Measurements from ENCODE around the gene UHRF1.
"Not testable (repeated sequence)": the region's sequence is repeated elsewhere in the genome, so short reads cannot be mapped to it uniquely, and the experiment has no call there.

UHRF1 gene

DNA sequence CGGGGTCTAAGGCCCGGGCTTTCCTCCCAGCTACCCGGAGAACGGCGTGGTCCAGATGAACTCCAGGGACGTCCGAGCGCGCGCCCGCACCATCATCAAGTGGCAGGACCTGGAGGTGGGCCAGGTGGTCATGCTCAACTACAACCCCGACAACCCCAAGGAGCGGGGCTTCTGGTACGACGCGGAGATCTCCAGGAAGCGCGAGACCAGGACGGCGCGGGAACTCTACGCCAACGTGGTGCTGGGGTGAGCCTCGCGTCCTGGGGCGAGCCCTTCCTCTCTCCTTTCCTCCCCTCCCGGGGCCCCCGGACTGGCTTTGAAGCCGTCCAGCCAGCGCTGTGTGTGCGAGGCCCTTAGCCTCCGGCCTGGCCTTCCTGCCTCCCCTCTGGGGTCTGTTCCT, 23.4 kb downstream of the UHRF1 start:
- ChIA-PET POLR2A (no interaction called here), CTCF (interaction anchor here (1.4 kb wide), 1 partner anchor 21 kb away, joined by 3 read pairs; no protein-coding TSS in a partner anchor)
- no peak overlapping the region for H3K27ac ChIP-seq (ENCODE audit: insufficient read depth in 1 of 2, low read depth in 1 of 2, low read length in 2 of 2, poor library complexity in 1 of 2, severe bottlenecking in 2 of 2)
- no peaks in the 10 kb centered on the region for H3K9me3 ChIP-seq (ENCODE audit: control extremely low read depth in 1 of 5, control insufficient read depth in 4 of 5, insufficient read depth in 2 of 5, low read depth in 1 of 5, low read length in 4 of 5)
- H3K27me3 ChIP-seq (replicated peaks in 2 of 5; ENCODE audit: control insufficient read depth in 4 of 5, insufficient read depth in 5 of 5, low read length in 4 of 5) = no peaks in the 10 kb centered on the region
- peaks cover 13 to 82% (median 44%) of the 10 kb centered on the region in 4 experiments for H3K36me3 ChIP-seq (ENCODE audit: control insufficient read depth in 4 of 4, insufficient read depth in 4 of 4, low read length in 3 of 4)
- H3K4me3 ChIP-seq (ENCODE audit: control insufficient read depth in 1 of 7, extremely low read depth in 1 of 7, insufficient read depth in 4 of 7, low read depth in 2 of 7, low read length in 6 of 7) = no peak overlapping the region
- DNase-seq = no peak
- H3K4me1 ChIP-seq (ENCODE audit: control extremely low read depth in 1 of 4, control insufficient read depth in 4 of 4, insufficient read depth in 4 of 4, low read length in 3 of 4) = peaks cover 0 to 11% (median under 1%) of the 10 kb centered on the region in 4 experiments
- WGBS (ENCODE audit: insufficient coverage) = 98% methylated on average over 32 of the region's 32 CpGs

DNA sequence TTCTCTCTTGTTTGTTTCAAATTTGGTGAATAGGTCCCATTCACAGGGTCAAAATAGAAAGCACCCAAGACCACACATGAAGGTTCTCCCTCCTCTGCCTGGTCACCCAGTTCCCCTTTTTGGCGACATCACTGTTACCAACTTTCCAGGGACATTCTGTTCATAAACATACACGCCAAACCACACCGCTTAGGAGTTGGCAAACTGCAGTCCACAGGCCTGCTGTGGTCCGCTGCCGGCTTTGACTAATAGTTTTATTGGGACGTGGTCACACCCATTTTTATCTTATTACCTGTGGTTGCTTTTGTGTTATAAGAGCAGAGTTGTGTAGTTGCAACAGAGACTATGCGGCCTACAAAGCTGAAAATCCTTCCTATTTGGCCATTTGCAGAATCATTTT, 24.2 kb downstream of the UHRF1 start:
- 72% methylated on average over 3 of the region's 7 CpGs for WGBS (ENCODE audit: insufficient coverage)
- no peaks in the 10 kb centered on the region for H3K9me3 ChIP-seq (ENCODE audit: control extremely low read depth in 1 of 5, control insufficient read depth in 4 of 5, insufficient read depth in 2 of 5, low read depth in 1 of 5, low read length in 4 of 5)
- CTCF ChIA-PET = interaction anchor here (1.4 kb wide), 1 partner anchor 22 kb away, joined by 3 read pairs; no protein-coding TSS in a partner anchor
- DNase-seq = peak in 1 of 3 donors; percentile 46
- H3K27ac ChIP-seq (ENCODE audit: insufficient read depth in 1 of 2, low read depth in 1 of 2, low read length in 2 of 2, poor library complexity in 1 of 2, severe bottlenecking in 2 of 2) = no peak overlapping the region
- peaks cover 13 to 82% (median 43%) of the 10 kb centered on the region in 4 experiments for H3K36me3 ChIP-seq (ENCODE audit: control insufficient read depth in 4 of 4, insufficient read depth in 4 of 4, low read length in 3 of 4)
- POLR2A ChIA-PET = no interaction called here
- peaks cover 0 to 11% (median under 1%) of the 10 kb centered on the region in 4 experiments for H3K4me1 ChIP-seq (ENCODE audit: control extremely low read depth in 1 of 4, control insufficient read depth in 4 of 4, insufficient read depth in 4 of 4, low read length in 3 of 4)
- no peaks in the 10 kb centered on the region for H3K27me3 ChIP-seq (replicated peaks in 2 of 5; ENCODE audit: control insufficient read depth in 4 of 5, insufficient read depth in 5 of 5, low read length in 4 of 5)
- no peak overlapping the region for H3K4me3 ChIP-seq (ENCODE audit: control insufficient read depth in 1 of 7, extremely low read depth in 1 of 7, insufficient read depth in 4 of 7, low read depth in 2 of 7, low read length in 6 of 7)

DNA sequence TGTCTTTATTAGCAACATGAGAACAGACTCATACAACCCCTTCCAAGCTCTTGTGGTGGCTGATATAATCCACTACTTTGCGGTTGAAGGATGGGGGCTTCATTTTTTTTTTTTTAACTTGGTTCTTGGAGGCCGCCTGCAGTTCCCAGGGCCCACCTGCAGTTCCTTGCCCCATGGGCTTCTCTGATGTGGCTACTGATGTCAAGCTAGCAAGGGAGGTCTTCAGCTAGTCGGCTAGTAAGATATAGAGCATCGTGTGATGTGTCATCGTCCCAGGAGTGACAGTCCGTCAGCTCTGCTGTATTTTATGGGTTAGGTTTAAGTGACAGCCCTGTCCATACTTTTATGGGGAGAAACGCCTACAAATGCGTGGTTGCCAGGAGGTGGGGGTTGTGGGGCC, 26.1 kb downstream of the UHRF1 start:
- H3K9me3 ChIP-seq (ENCODE audit: control extremely low read depth in 1 of 5, control insufficient read depth in 4 of 5, insufficient read depth in 2 of 5, low read depth in 1 of 5, low read length in 4 of 5) = no peaks in the 10 kb centered on the region
- H3K4me1 ChIP-seq (ENCODE audit: control extremely low read depth in 1 of 4, control insufficient read depth in 4 of 4, insufficient read depth in 4 of 4, low read length in 3 of 4) = peaks cover 0 to 11% (median under 1%) of the 10 kb centered on the region in 4 experiments
- CTCF ChIA-PET = no interaction called here
- POLR2A ChIA-PET = no interaction called here
- no peak for DNase-seq
- H3K36me3 ChIP-seq (ENCODE audit: control insufficient read depth in 4 of 4, insufficient read depth in 4 of 4, low read length in 3 of 4) = peaks cover 11 to 75% (median 42%) of the 10 kb centered on the region in 4 experiments
- no peak overlapping the region for H3K27ac ChIP-seq (ENCODE audit: insufficient read depth in 1 of 2, low read depth in 1 of 2, low read length in 2 of 2, poor library complexity in 1 of 2, severe bottlenecking in 2 of 2)
- 100% methylated on average over 5 of the region's 8 CpGs for WGBS (ENCODE audit: insufficient coverage)
- no peaks in the 10 kb centered on the region for H3K27me3 ChIP-seq (replicated peaks in 2 of 5; ENCODE audit: control insufficient read depth in 4 of 5, insufficient read depth in 5 of 5, low read length in 4 of 5)
- no peak overlapping the region for H3K4me3 ChIP-seq (ENCODE audit: control insufficient read depth in 1 of 7, extremely low read depth in 1 of 7, insufficient read depth in 4 of 7, low read depth in 2 of 7, low read length in 6 of 7)

DNA sequence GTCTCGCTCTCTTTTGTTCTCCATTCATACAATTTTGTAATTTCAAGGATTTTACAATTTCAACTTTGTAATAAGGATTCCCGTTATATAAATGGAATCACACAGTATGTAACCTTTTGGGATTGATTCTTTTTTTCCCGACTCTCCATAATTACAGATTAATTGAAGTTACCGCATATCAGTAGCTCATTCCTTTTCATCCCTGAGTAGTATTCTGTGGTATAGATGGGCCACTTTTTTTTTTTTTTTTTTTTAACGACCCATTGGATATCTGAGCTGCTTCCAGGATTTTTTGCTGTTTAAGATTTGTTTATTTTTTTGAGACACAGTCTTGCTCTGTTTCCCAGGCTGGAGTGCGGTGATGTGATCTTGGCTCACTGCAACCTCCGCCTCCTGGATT, 27.8 kb downstream of the UHRF1 start:
- Histone ChIP-seq H3K4me3 (ENCODE audit: control insufficient read depth in 1 of 7, extremely low read depth in 1 of 7, insufficient read depth in 4 of 7, low read depth in 2 of 7, low read length in 6 of 7) (no peak overlapping the region), H3K27ac (ENCODE audit: insufficient read depth in 1 of 2, low read depth in 1 of 2, low read length in 2 of 2, poor library complexity in 1 of 2, severe bottlenecking in 2 of 2) (no peak overlapping the region), H3K4me1 (ENCODE audit: control extremely low read depth in 1 of 4, control insufficient read depth in 4 of 4, insufficient read depth in 4 of 4, low read length in 3 of 4) (peaks cover 0 to 11% (median under 1%) of the 10 kb centered on the region in 4 experiments), H3K27me3 (replicated peaks in 2 of 5; ENCODE audit: control insufficient read depth in 4 of 5, insufficient read depth in 5 of 5, low read length in 4 of 5) (no peaks in the 10 kb centered on the region), H3K9me3 (ENCODE audit: control extremely low read depth in 1 of 5, control insufficient read depth in 4 of 5, insufficient read depth in 2 of 5, low read depth in 1 of 5, low read length in 4 of 5) (no peaks in the 10 kb centered on the region), H3K36me3 (ENCODE audit: control insufficient read depth in 4 of 4, insufficient read depth in 4 of 4, low read length in 3 of 4) (peaks cover 11 to 79% (median 37%) of the 10 kb centered on the region in 4 experiments)
- DNase-seq = no peak
- WGBS (ENCODE audit: insufficient coverage) = 100% methylated on average over 3 of the region's 7 CpGs
- CTCF ChIA-PET = interaction anchor here (0.7 to 1.1 kb wide), 3 partner anchors 13 to 137 kb away, joined by 3 read pairs; no protein-coding TSS in a partner anchor
- POLR2A ChIA-PET = no interaction called here

- H3K4me3 ChIP-seq (ENCODE audit: control insufficient read depth in 1 of 7, extremely low read depth in 1 of 7, insufficient read depth in 4 of 7, low read depth in 2 of 7, low read length in 6 of 7); H3K4me1 ChIP-seq (ENCODE audit: control extremely low read depth in 1 of 4, control insufficient read depth in 4 of 4, insufficient read depth in 4 of 4, low read length in 3 of 4); DNase-seq; POLR2A ChIA-PET; H3K27ac ChIP-seq (ENCODE audit: insufficient read depth in 1 of 2, low read depth in 1 of 2, low read length in 2 of 2, poor library complexity in 1 of 2, severe bottlenecking in 2 of 2); H3K27me3 ChIP-seq (replicated peaks in 2 of 5; ENCODE audit: control insufficient read depth in 4 of 5, insufficient read depth in 5 of 5, low read length in 4 of 5); H3K9me3 ChIP-seq (ENCODE audit: control extremely low read depth in 1 of 5, control insufficient read depth in 4 of 5, insufficient read depth in 2 of 5, low read depth in 1 of 5, low read length in 4 of 5): not testable (repeated sequence)
- CTCF ChIA-PET = interaction anchor here (0.8 kb wide), 1 partner anchor 9 kb away, joined by 3 read pairs; no protein-coding TSS in a partner anchor
- peaks cover 9 to 75% (median 29%) of the 10 kb centered on the region in 4 experiments for H3K36me3 ChIP-seq (ENCODE audit: control insufficient read depth in 4 of 4, insufficient read depth in 4 of 4, low read length in 3 of 4)
- WGBS (ENCODE audit: insufficient coverage) = 100% methylated on average over 2 of the region's 4 CpGs
Observed at GRCh38 chr19:4938461-4938860, 29.2 kb downstream of the UHRF1 start.

DNA sequence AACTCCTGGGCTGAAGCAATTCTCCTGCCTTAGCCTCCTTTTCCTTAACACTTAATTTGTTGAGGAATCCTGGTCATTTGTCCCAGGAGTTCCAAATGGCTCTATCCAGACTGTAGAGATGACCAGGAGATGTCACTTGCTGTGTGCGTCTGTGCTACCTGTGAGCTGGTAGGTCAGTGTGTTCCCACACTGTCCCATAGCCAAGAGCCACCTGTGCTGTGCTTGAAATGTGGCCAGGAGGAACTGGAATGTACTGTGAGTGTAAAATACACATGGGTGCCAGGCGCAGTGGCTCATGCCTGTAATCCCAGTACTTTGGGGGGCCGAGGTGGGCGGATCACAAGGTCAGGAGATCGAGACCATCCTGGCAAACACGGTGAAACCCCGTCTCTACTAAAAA, 30.2 kb downstream of the UHRF1 start:
- Histone ChIP-seq H3K4me3 (ENCODE audit: control insufficient read depth in 1 of 7, extremely low read depth in 1 of 7, insufficient read depth in 4 of 7, low read depth in 2 of 7, low read length in 6 of 7) (no peak overlapping the region), H3K36me3 (ENCODE audit: control insufficient read depth in 4 of 4, insufficient read depth in 4 of 4, low read length in 3 of 4) (peaks cover 8 to 75% (median 31%) of the 10 kb centered on the region in 4 experiments), H3K27me3 (replicated peaks in 2 of 5; ENCODE audit: control insufficient read depth in 4 of 5, insufficient read depth in 5 of 5, low read length in 4 of 5) (no peaks in the 10 kb centered on the region), H3K27ac (ENCODE audit: insufficient read depth in 1 of 2, low read depth in 1 of 2, low read length in 2 of 2, poor library complexity in 1 of 2, severe bottlenecking in 2 of 2) (no peak overlapping the region), H3K4me1 (ENCODE audit: control extremely low read depth in 1 of 4, control insufficient read depth in 4 of 4, insufficient read depth in 4 of 4, low read length in 3 of 4) (no peaks in the 10 kb centered on the region), H3K9me3 (ENCODE audit: control extremely low read depth in 1 of 5, control insufficient read depth in 4 of 5, insufficient read depth in 2 of 5, low read depth in 1 of 5, low read length in 4 of 5) (no peaks in the 10 kb centered on the region)
- DNase-seq = no peak
- ChIA-PET CTCF (interaction anchor here (0.7 to 1.2 kb wide), 2 partner anchors 12 to 26 kb away, joined by 3 read pairs; no protein-coding TSS in a partner anchor), POLR2A (no interaction called here)
- 100% methylated on average over 2 of the region's 7 CpGs for WGBS (ENCODE audit: insufficient coverage)

DNA sequence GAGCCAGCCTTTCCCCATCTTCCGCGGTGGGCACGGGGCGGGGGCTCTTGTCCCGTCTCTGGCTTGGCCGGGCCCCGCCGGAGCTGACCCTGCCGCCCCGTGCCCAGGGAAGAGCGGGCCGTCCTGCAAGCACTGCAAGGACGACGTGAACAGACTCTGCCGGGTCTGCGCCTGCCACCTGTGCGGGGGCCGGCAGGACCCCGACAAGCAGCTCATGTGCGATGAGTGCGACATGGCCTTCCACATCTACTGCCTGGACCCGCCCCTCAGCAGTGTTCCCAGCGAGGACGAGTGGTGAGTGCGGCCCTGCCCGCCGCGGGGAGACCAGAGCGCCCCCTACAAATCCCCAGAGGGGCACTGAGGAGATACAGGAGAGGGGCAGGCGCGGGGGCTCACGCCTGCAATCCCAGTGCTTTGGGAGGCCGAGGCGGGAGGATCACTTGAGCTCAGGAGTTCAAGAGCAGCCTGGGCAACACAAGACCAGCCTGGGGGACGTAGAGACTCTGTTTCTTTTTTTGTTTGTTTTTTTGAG, 32.4 kb downstream of the UHRF1 start:
- not testable (repeated sequence) for H3K27me3 ChIP-seq (replicated peaks in 2 of 5; ENCODE audit: control insufficient read depth in 4 of 5, insufficient read depth in 5 of 5, low read length in 4 of 5); H3K27ac ChIP-seq (ENCODE audit: insufficient read depth in 1 of 2, low read depth in 1 of 2, low read length in 2 of 2, poor library complexity in 1 of 2, severe bottlenecking in 2 of 2); H3K4me3 ChIP-seq (ENCODE audit: control insufficient read depth in 1 of 7, extremely low read depth in 1 of 7, insufficient read depth in 4 of 7, low read depth in 2 of 7, low read length in 6 of 7); H3K4me1 ChIP-seq (ENCODE audit: control extremely low read depth in 1 of 4, control insufficient read depth in 4 of 4, insufficient read depth in 4 of 4, low read length in 3 of 4); DNase-seq; H3K9me3 ChIP-seq (ENCODE audit: control extremely low read depth in 1 of 5, control insufficient read depth in 4 of 5, insufficient read depth in 2 of 5, low read depth in 1 of 5, low read length in 4 of 5)
- ChIA-PET POLR2A (interaction anchor here (0.6 kb wide), 1 partner anchor 120 kb away, joined by 3 read pairs; no protein-coding TSS in a partner anchor), CTCF (interaction anchor here (0.8 kb wide), 1 partner anchor 13 kb away, joined by 4 read pairs; no protein-coding TSS in a partner anchor)
- peaks cover 10 to 75% (median 34%) of the 10 kb centered on the region in 4 experiments for H3K36me3 ChIP-seq (ENCODE audit: control insufficient read depth in 4 of 4, insufficient read depth in 4 of 4, low read length in 3 of 4)
- 98% methylated on average over 28 of the region's 35 CpGs for WGBS (ENCODE audit: insufficient coverage)
